Measurements from ENCODE around the gene ARRDC3.

The ARRDC3 gene

DNA sequence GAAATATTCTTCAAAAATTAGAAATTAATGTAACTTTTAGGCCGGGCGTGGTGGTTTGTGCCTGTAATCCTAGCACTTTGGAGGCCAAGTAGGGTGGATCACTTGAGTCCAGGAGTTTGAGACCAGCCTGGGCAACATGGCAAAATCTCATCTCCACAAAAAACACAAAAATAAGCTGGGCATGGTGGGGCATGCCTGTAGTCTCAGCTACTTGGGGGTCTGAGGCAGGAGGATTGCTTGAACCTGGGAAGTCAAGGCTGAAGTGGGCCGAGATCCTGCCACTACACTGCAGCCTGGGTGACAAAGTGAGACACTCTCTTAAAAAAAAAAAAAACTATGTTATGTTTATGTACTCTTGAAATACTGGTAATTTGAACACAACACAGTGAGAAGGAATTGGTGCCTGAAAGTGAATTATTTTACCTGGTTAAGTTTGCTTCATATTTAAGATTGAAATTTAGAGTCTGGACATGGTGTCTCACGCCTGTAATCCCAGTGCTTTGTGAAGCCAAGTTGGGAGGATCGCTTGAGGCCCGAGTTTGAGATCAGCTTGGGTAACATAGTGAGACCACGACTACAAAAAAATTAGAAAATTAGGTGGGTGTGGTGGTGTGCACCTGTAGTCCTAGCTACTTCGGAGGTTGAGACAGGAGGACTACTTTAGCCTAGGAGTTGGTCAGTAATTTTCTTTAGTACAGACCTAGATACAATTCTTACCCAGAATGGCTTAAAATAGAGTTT lies 15.0 kb downstream of the ARRDC3 start:
- no peaks in the 10 kb centered on the region for H3K27me3 Mint-ChIP-seq (ENCODE audit: low read depth, poor library complexity)
- peaks cover 58% of the 10 kb centered on the region for H3K36me3 Mint-ChIP-seq (ENCODE audit: low read depth)
- peak overlapping the region; percentile 88 for H3K27ac Mint-ChIP-seq
- peaks cover 5% of the 10 kb centered on the region for H3K4me1 Mint-ChIP-seq
- no peaks in the 10 kb centered on the region for H3K9me3 Mint-ChIP-seq
- DNase-seq: no peak
- H3K4me3 Mint-ChIP-seq: no peak overlapping the region
- TF ChIP-seq, protein P1, sequence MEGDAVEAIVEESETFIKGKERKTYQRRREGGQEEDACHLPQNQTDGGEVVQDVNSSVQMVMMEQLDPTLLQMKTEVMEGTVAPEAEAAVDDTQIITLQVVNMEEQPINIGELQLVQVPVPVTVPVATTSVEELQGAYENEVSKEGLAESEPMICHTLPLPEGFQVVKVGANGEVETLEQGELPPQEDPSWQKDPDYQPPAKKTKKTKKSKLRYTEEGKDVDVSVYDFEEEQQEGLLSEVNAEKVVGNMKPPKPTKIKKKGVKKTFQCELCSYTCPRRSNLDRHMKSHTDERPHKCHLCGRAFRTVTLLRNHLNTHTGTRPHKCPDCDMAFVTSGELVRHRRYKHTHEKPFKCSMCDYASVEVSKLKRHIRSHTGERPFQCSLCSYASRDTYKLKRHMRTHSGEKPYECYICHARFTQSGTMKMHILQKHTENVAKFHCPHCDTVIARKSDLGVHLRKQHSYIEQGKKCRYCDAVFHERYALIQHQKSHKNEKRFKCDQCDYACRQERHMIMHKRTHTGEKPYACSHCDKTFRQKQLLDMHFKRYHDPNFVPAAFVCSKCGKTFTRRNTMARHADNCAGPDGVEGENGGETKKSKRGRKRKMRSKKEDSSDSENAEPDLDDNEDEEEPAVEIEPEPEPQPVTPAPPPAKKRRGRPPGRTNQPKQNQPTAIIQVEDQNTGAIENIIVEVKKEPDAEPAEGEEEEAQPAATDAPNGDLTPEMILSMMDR (IDR thresholded peaks at IDR 0.05): no peak

DNA sequence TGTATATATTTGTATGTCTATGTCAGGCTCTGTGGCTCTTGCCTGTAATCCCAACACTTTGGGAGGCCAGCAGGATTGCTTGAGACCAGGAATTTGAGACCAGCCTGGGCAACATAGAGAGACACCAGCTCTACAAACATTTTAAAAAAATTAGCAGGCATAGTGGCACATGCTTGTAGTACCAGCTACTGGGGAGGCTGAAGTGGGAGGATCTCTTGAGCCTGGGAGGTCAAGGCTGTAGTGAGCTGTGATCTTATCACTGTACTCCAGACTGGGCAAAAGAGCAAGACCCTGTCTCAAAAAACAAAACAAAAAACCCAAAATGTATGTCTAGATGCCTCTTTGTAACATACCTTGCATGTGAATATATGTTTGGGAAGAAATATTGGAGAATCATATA lies 15.8 kb downstream of the ARRDC3 start:
- TF ChIP-seq, protein P1 (IDR thresholded peaks at IDR 0.05): no peak
- H3K4me1 Mint-ChIP-seq: no peaks in the 10 kb centered on the region
- no peak for DNase-seq
- H3K9me3 Mint-ChIP-seq: no peaks in the 10 kb centered on the region
- peak overlapping the region; percentile 71 for H3K27ac Mint-ChIP-seq
- H3K27me3 Mint-ChIP-seq (ENCODE audit: low read depth, poor library complexity): no peaks in the 10 kb centered on the region
- peaks cover 52% of the 10 kb centered on the region for H3K36me3 Mint-ChIP-seq (ENCODE audit: low read depth)
- no peak overlapping the region for H3K4me3 Mint-ChIP-seq

DNA sequence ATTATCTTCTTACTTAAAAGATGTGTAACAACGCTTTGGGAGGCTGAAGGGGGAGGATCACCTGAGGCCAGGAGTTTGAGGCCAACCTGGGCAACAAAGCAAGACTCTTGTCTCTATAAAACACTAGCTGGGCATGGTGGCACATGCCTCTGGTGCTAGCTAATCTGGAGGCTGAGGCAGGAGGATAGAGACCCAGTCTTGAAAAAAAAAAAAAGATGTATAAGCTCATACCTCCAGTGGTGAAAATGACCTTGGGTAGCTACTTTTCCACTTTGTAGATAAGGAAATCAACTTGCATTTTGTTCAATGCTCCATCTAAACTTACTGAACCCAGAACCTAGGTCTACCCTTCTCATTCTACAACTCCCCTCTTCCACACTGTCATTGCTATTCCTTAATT lies 16.6 kb downstream of the ARRDC3 start:
- peak overlapping the region; percentile 79 for H3K27ac Mint-ChIP-seq
- no peaks in the 10 kb centered on the region for H3K27me3 Mint-ChIP-seq (ENCODE audit: low read depth, poor library complexity)
- no peaks in the 10 kb centered on the region for H3K4me1 Mint-ChIP-seq
- no peak for DNase-seq
- no peaks in the 10 kb centered on the region for H3K9me3 Mint-ChIP-seq
- H3K4me3 Mint-ChIP-seq: no peak overlapping the region
- H3K36me3 Mint-ChIP-seq (ENCODE audit: low read depth): peaks cover 44% of the 10 kb centered on the region
- TF ChIP-seq, protein P1 (IDR thresholded peaks at IDR 0.05): no peak

DNA sequence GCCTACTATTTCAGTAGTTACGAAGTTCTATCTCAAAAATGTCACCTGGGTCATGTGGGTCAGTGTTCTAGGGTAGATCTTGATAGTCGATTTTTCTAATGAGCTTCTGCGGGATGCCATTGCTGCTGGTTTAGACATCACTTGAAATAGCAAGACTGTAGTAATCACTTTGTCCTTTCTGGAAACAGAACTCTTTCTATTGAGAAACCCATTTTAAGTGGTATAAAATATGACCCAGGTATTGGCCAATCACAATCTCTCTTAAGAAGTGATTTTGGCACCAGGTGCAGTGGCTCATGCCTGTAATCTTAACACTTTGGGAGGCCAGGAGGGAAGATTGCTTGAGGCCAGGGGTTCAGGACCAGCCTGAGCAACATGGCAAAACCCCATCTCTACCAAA lies 17.6 kb downstream of the ARRDC3 start:
- Mint-ChIP-seq H3K4me1 (no peaks in the 10 kb centered on the region), H3K27ac (no peak overlapping the region), H3K9me3 (no peaks in the 10 kb centered on the region), H3K36me3 (ENCODE audit: low read depth) (peaks cover 34% of the 10 kb centered on the region), H3K27me3 (ENCODE audit: low read depth, poor library complexity) (no peaks in the 10 kb centered on the region), H3K4me3 (no peak overlapping the region)
- TF ChIP-seq, protein P1 (IDR thresholded peaks at IDR 0.05): no peak
- DNase-seq: no peak

DNA sequence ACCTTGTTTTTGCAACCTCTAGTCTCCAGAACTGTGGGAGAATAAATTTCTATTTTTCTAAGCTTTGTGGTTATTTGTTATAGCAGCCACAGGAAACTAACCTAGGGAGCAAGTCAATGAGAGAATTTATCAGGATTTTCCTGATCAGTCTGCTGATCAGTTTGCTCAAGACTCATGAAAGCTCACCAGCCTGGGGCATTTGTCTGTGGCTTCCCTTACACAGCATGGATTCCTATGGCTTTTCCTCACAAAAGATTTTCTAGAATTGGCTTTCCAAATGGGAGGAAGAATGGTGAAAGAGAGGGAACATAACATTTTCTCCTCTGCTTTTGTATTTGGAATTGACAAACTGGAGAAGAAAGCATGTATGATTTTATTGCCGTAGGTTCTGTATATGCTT lies 20.2 kb downstream of the ARRDC3 start:
- no peak for DNase-seq
- Mint-ChIP-seq H3K27ac (no peak overlapping the region), H3K9me3 (no peaks in the 10 kb centered on the region), H3K4me1 (peaks cover 5% of the 10 kb centered on the region), H3K4me3 (no peak overlapping the region), H3K27me3 (ENCODE audit: low read depth, poor library complexity) (peaks cover 3% of the 10 kb centered on the region), H3K36me3 (ENCODE audit: low read depth) (peaks cover 9% of the 10 kb centered on the region)
- TF ChIP-seq, protein P1 (IDR thresholded peaks at IDR 0.05): no peak

DNA sequence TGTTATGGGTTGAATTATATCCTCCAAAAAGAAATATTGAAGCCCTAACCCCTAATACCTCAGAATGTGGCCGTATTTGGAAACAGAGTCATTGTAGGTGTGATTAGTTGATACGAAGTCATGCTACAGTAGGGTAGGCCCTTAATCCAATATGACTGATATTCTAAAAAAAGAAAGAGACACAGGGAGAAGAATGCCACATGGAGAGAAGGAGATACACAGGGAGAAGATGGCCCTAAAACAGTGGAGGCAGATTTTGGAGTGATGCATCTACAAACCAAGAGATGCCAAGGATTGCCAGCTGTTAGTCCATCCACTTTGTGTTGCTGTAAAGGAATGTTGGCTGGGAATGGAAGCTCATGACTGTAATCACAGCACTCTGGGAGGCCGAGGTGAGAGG lies 21.3 kb downstream of the ARRDC3 start:
- Mint-ChIP-seq H3K27me3 (ENCODE audit: low read depth, poor library complexity) (peaks cover 3% of the 10 kb centered on the region), H3K4me3 (no peak overlapping the region), H3K4me1 (peaks cover 16% of the 10 kb centered on the region), H3K9me3 (no peaks in the 10 kb centered on the region), H3K27ac (no peak overlapping the region), H3K36me3 (ENCODE audit: low read depth) (no peaks in the 10 kb centered on the region)
- no peak for DNase-seq
- TF ChIP-seq, protein P1 (IDR thresholded peaks at IDR 0.05): no peak

Data from nephron progenitor cell (in vitro differentiated cells).